Mammary epithelial cell (primary cell): ENCODE measurements around the gene SLAMF1.

Source experiments
- CTCF ChIP-seq, 2 donors: IDR thresholded peaks in 1 of 2; conservative IDR thresholded peaks in 1 of 2; 2 replicates each; pipeline ENCODE4 v1.5.1; 2011 to 2012; ENCODE audit warnings: inconsistent platforms in 2 of 2, low read length in 2 of 2, mild to moderate bottlenecking in 2 of 2, control low read depth in 1 of 2, low read depth in 1 of 2; ENCODE audit not compliant: insufficient read depth in 1 of 2; ENCODE audit errors: extremely low read depth in 1 of 2
- EZH2 ChIP-seq: IDR thresholded peaks from 2 replicates; pipeline ENCODE4 v1.6.1; 2012; ENCODE audit warnings: low read length, inconsistent platforms, borderline replicate concordance

GRCh38 chr1:160636547-160636946, 10.3 kb downstream of the SLAMF1 start:
- TF ChIP-seq CTCF (conservative IDR thresholded peaks at IDR 0.05 in 1 of 2, IDR thresholded peaks at IDR 0.05 in 1 of 2; ENCODE audit: extremely low read depth in 1 of 2, insufficient read depth in 1 of 2, low read depth in 1 of 2, low read length in 2 of 2): no peak
- no peak for TF ChIP-seq EZH2
